ENCODE measurements around the gene FGA. TPM values are rescaled to one million over a fixed set of nuclear protein-coding genes. Genes with fewer than 3 reads are reported as not detected.

Gene FGA
- total RNA-seq, 1 donor from 2014 or later = not detected

- Mint-ChIP-seq H3K36me3 (no peaks in the 10 kb centered on the region), H3K27ac (no peak overlapping the region), H3K27me3 (ENCODE audit: insufficient read depth, low read depth) (peaks cover 1% of the 10 kb centered on the region), H3K4me3 (no peak overlapping the region), H3K4me1 (no peaks in the 10 kb centered on the region), H3K9me3 (no peaks in the 10 kb centered on the region)
- H3K4me3 ChIP-seq = no peak overlapping the region
- no peaks in the 10 kb centered on the region for H3K79me2 ChIP-seq (ENCODE audit: low read depth)
- H3K27ac ChIP-seq = no peak overlapping the region
- no peak overlapping the region for H3K9ac ChIP-seq
- H4K20me1 ChIP-seq (ENCODE audit: low read depth) = no peaks in the 10 kb centered on the region
- no peaks in the 10 kb centered on the region for H3K4me1 ChIP-seq
- TF ChIP-seq EZH2phosphoT487 (IDR thresholded peaks at IDR 0.05) = no peak
- no peak for TF ChIP-seq EZH2 (IDR thresholded peaks at IDR 0.05)
- no peak for TF ChIP-seq CTCF (IDR thresholded peaks at IDR 0.05)
- no peak overlapping the region for H3K4me2 ChIP-seq
- H2AFZ ChIP-seq (replicated peaks) = no peak overlapping the region
- H3K27me3 ChIP-seq = no peaks in the 10 kb centered on the region
- H3K36me3 ChIP-seq = no peaks in the 10 kb centered on the region
- no peaks in the 10 kb centered on the region for H3F3A ChIP-seq (ENCODE audit: low read depth)
- DNase-seq (ENCODE audit: low spot score) = no peak
- no peaks in the 10 kb centered on the region for H3K9me3 ChIP-seq (ENCODE audit: low read depth)
Observed at GRCh38 chr4:154616731-154617130, 26.2 kb upstream of the FGA start.

GRCh38 chr4:154616287-154616686, 25.7 kb upstream of the FGA start:
- H2AFZ ChIP-seq (replicated peaks) = no peak overlapping the region
- no peaks in the 10 kb centered on the region for H3F3A ChIP-seq (ENCODE audit: low read depth)
- H3K9ac ChIP-seq = no peak overlapping the region
- no peak overlapping the region for H3K4me3 ChIP-seq
- H3K27ac ChIP-seq = no peak overlapping the region
- Mint-ChIP-seq H3K36me3 (no peaks in the 10 kb centered on the region), H3K27ac (no peak overlapping the region), H3K27me3 (ENCODE audit: insufficient read depth, low read depth) (no peaks in the 10 kb centered on the region), H3K4me3 (no peak overlapping the region), H3K9me3 (no peaks in the 10 kb centered on the region), H3K4me1 (no peaks in the 10 kb centered on the region)
- no peaks in the 10 kb centered on the region for H3K36me3 ChIP-seq
- TF ChIP-seq CTCF (IDR thresholded peaks at IDR 0.05) = no peak
- no peak for TF ChIP-seq EZH2phosphoT487 (IDR thresholded peaks at IDR 0.05)
- TF ChIP-seq EZH2 (IDR thresholded peaks at IDR 0.05) = no peak
- no peaks in the 10 kb centered on the region for H3K79me2 ChIP-seq (ENCODE audit: low read depth)
- no peak for DNase-seq (ENCODE audit: low spot score)
- no peaks in the 10 kb centered on the region for H4K20me1 ChIP-seq (ENCODE audit: low read depth)
- H3K9me3 ChIP-seq (ENCODE audit: low read depth) = no peaks in the 10 kb centered on the region
- no peaks in the 10 kb centered on the region for H3K4me1 ChIP-seq
- H3K4me2 ChIP-seq = no peak overlapping the region
- H3K27me3 ChIP-seq = no peaks in the 10 kb centered on the region

GRCh38 chr4:154615211-154615610, 24.7 kb upstream of the FGA start:
- Histone ChIP-seq H2AFZ (replicated peaks) (no peak overlapping the region), H3K79me2 (ENCODE audit: low read depth) (no peaks in the 10 kb centered on the region), H3F3A (ENCODE audit: low read depth) (no peaks in the 10 kb centered on the region), H3K4me2 (no peak overlapping the region), H3K4me3 (no peak overlapping the region), H3K36me3 (no peaks in the 10 kb centered on the region), H3K9ac (no peak overlapping the region), H3K9me3 (ENCODE audit: low read depth) (no peaks in the 10 kb centered on the region), H3K27ac (no peak overlapping the region), H3K27me3 (no peaks in the 10 kb centered on the region), H4K20me1 (ENCODE audit: low read depth) (no peaks in the 10 kb centered on the region), H3K4me1 (no peaks in the 10 kb centered on the region)
- TF ChIP-seq CTCF (IDR thresholded peaks at IDR 0.05) = no peak
- TF ChIP-seq EZH2 (IDR thresholded peaks at IDR 0.05) = no peak
- TF ChIP-seq EZH2phosphoT487 (IDR thresholded peaks at IDR 0.05) = no peak
- Mint-ChIP-seq H3K4me1 (no peaks in the 10 kb centered on the region), H3K9me3 (no peaks in the 10 kb centered on the region), H3K36me3 (no peaks in the 10 kb centered on the region), H3K27ac (no peak overlapping the region), H3K4me3 (no peak overlapping the region), H3K27me3 (ENCODE audit: insufficient read depth, low read depth) (no peaks in the 10 kb centered on the region)
- DNase-seq (ENCODE audit: low spot score) = no peak
